T47D (cell line): Measurements from ENCODE around the gene CLEC11A.
A peak's percentile ranks its signal among the peaks of the same experiment; 100 is the strongest.

ENCODE experiments used
- DNase-seq, 2 experiments: peaks; one replicate each; pipeline versions ENCODE4 v3.0.0 to v3.0.0-alpha.2; 2011 to 2012; ENCODE audit warnings: low read depth in 1 of 2, low spot score in 1 of 2
- JUND ChIP-seq: IDR thresholded peaks from 2 replicates; pipeline ENCODE4 v1.6.1; 2012; ENCODE audit warnings: low read depth
- in situ Hi-C: cut with HindIII; loops from 2 replicates; pipeline ENCODE4 v1.10.0; 2016; ENCODE audit warnings: low sequenced_read_pairs, low pct_unique_long_range_greater_than_20kb

CLEC11A gene

DNA sequence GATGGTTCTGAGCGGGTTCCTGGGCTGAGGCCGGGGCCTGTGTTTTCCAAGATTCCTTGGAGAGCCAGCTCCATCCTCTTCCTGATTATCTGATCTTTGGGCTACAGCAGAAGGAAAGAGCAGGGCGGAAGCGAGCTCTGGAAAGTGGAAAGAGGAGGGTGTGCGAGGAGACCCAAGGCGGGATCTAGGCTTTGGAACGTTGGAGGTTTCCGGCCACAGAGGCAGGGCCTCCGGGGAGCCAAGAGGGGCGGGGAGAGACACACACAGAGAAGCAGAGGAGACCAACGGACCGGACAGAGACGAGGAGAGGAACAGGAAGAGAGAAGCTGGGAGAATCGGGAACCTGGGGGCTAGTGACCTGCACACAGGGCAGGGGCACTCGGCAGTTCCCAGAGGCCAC, at the start of gene CLEC11A:
Gene CLEC11A, plus strand, starts transcription at position 296 of the 400 bp plus-strand sequence. CDS start 162 bp downstream, outside the sequence.
- TF ChIP-seq JUND, result no peak
- no peak for DNase-seq
- in situ Hi-C loops, result no loop called here

GRCh38 chr19:50676625-50677197, 46.5 kb upstream of the CLEC11A start:
- in situ Hi-C loops, result no loop called here
- no peak for DNase-seq
- no peak for TF ChIP-seq JUND

- in situ Hi-C loops, result no loop called here
- no peak for TF ChIP-seq JUND
- no peak for DNase-seq
Measured at GRCh38 chr19:50677636-50678035, 45.5 kb upstream of the CLEC11A start.

DNA sequence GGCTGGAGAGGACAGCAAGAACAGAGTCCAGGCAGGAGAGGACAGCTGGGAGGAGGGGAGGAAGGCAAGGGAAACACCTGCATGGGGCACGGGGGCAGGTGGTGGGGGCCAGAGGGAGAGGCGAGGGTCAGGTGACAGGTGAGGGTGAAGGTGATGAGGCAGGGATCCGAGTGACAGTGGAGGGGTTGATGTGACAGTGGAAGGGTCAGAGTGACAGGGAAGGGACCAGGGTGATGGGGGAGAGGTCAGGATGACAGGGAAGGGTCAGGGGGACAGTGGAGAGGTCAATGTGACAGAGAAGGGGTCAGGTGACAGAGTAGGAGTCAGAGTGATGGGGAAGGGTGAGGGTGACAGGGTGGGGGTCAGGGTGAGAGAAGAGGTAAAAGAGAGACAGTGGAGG, 44.8 kb upstream of the CLEC11A start:
- DNase-seq, result no peak
- no peak for TF ChIP-seq JUND
- in situ Hi-C loops, result no loop called here

DNA sequence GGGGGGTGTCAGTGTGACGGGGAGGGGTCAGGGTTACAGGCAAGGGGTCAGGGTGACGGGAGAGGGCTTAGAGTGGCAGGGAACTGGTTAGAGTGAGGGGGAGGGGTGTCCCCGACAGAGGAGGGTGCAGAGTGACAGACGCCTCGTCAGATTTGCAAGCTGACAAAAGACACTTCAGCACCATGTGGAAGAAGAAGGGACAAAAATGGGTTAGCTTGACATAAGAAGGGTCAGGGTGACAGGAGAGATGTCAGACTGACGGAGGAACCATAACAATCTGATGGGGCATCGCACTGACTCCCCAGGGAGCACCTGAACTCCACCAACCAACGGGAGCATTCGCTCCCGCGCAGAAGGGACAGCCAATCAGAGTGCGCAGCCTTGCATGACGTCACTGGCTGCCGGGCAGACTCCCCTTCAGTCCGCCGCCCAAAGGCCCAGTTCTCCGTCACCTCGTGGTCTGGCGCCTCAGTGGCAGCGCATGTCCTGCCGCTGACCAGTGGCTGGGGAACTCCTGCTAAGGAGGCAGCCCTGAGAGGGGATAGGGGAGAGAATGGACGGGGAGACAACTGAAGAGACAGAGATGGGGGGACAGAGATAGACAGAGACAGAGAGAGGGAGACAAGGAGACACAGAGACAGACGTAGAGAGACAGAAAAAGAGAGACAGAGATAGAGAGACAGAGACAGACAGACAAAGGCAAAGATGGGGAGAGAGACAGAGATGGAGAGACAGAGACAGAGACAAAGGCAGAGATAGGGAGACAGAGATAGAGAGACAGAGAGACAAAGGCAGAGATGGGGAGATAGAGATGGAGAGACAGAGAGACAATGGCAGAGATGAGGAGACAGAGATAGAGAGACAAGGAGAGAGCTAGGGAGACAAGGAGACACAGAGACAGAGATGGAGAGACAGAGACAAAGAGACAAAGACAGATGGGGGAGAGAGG, 43.7 kb upstream of the CLEC11A start:
- peak; percentile 87 to 90 for DNase-seq
- TF ChIP-seq JUND, result no peak
- in situ Hi-C loops, result no loop called here

GRCh38 chr19:50686310-50687032, 36.7 kb upstream of the CLEC11A start:
- TF ChIP-seq JUND, result no peak
- in situ Hi-C loops, result no loop called here
- no peak for DNase-seq

GRCh38 chr19:50688766-50689165, 34.4 kb upstream of the CLEC11A start:
- DNase-seq, result no peak
- no peak for TF ChIP-seq JUND
- in situ Hi-C loops, result no loop called here

- DNase-seq, result no peak
- in situ Hi-C loops, result no loop called here
- no peak for TF ChIP-seq JUND
Measured at GRCh38 chr19:50690439-50690838, 32.7 kb upstream of the CLEC11A start.

DNA sequence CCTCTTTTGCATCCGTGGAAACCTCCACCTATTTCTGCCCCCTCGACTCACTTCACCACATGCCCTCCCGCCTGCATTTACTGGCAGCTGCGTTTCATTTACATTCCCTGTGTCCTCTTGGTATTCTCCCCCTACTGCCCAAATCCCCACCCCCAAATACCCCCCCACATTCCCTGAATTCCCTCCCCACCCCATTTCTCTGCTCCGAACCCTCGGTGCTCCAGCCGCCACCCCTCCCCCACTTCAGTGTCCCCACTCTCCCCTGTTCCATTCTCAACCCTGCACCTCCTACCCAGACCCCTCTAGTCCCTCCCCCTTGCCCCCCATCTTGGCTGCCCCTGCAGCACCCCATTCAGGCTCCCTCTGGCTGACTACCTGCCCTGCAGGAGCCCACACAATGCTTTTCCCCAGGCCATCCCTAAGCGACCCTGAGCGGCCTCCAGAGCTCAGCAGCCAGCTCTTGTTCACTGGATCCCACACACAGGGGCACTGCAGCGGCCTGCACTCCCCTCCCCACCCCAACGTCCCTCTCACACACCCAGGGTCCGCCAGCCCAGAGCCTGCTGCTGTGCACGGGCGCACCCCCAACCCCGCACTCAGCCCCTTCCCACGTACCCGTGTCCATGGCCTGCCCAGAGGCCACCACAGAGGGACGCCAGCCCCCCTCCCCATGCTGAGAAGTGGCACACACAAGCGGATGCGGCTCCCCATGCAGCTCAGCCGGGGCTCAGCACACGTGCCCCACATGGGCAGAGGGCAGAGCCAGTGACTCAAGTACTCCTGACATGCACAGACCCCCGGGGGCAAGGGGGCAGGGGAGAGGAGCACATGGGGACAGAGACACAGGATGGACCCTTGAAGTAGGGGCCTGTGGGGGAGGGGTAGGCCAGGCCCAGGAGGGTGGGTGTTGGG, 29.8 kb upstream of the CLEC11A start:
- DNase-seq, result no peak
- no peak for TF ChIP-seq JUND
- in situ Hi-C loops, result no loop called here

- no peak for TF ChIP-seq JUND
- in situ Hi-C loops, result no loop called here
- no peak for DNase-seq
Measured at GRCh38 chr19:50694815-50695145, 28.4 kb upstream of the CLEC11A start.

DNA sequence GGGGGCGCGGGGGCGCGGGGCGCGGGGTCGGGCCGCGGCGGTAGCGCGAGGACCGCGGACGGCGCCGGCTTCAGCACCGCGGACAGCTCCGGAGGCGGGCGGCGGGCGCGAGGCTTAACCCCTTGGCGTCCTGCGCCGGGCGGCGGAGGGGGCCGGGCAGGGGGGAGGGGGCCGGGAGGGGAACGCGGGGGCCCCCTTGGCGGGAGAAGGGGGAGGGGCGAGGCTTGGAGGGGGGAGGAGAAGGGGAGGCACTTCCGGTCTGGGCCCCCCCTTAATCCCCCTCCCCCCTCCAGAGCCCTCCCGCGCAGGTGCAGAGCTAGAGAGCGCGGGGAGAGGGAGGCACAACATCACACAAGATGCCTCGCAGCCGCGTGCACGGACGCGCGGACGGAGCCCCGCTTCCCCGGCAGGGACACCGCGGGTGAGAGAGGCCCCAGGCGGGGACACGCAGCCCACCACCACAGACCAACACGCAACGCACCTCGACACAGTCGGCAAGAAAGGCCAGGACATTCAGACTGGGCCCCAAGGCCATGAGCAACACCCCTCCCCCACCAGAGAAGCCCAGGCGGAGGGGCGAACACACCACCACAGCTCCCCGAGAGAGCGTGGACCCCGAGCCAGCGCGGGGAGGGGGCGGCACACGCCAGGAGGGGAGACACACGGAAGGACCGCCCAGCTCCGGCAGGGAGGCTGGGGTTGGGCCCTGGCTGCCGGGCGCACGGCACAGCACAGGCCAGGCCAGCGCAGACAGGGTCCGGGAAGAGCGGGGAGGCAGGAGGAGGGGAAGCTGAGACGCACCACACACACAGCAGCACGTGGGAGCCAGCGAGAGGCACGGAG, 27.7 kb upstream of the CLEC11A start:
- TF ChIP-seq JUND, result no peak
- DNase-seq, result peak in 1 of 2 experiments; percentile 31
- in situ Hi-C loops, result no loop called here

DNA sequence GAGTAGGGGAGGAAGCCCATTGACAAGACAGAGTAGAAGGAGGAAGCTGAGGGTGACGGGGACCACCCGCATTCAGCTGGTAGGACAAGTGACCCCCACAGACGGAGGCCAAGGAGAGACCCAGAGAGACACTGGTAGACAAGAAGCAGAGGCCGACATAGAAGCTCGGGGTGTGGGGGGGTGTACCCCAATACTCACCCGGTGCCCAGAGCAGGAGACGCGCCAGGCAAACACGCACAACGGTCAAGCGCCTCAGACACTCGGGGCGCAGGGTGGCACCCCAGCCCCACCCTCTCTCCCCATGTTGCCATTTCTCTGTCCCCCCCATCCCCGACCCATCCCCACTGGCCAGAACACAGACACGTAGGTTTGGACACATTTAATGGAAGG, 27.1 kb upstream of the CLEC11A start:
- DNase-seq, result no peak
- TF ChIP-seq JUND, result no peak
- in situ Hi-C loops, result no loop called here
